OCI-LY7 (cell line): ENCODE results near the gene DKK2.

ENCODE experiments used
- EZH2phosphoT487 ChIP-seq: fragments of 200-600 bp; sonication (generic); IDR thresholded peaks from 2 replicates; pipeline ENCODE4 v1.6.1; 2018; ENCODE audit warnings: low read depth, borderline replicate concordance, mild to moderate bottlenecking, mixed run types, antibody characterized with exemption, low read length, moderate library complexity, mixed read lengths
- TF ChIP-seq, protein P1 (sequence below): fragments of 200-600 bp; sonication (generic); conservative IDR thresholded peaks from 2 replicates; pipeline ENCODE4 v1.5.1; 2014; ENCODE audit warnings: mild to moderate bottlenecking, antibody characterized with exemption, low read length, moderate library complexity, mixed read lengths

DNA sequence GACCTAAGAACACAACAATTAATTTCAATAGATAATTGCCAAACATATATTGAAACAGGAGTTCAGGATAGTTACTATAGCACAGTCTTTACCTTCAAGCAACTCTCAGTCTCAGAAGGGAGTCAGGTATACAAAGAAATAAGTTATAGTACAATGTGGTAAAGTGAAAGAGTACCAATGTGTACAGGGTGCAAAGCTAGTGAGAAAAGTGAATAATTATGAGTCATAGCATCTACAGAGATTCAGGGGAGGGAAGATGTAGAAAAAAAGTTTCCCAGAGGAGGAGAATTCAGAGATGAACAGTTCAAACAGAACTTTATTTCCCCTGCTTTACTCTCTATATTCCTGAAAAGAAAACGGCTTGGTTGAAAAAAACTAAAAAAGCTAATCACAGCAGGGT, 22.7 kb upstream of the DKK2 start:
- TF ChIP-seq, protein P1, sequence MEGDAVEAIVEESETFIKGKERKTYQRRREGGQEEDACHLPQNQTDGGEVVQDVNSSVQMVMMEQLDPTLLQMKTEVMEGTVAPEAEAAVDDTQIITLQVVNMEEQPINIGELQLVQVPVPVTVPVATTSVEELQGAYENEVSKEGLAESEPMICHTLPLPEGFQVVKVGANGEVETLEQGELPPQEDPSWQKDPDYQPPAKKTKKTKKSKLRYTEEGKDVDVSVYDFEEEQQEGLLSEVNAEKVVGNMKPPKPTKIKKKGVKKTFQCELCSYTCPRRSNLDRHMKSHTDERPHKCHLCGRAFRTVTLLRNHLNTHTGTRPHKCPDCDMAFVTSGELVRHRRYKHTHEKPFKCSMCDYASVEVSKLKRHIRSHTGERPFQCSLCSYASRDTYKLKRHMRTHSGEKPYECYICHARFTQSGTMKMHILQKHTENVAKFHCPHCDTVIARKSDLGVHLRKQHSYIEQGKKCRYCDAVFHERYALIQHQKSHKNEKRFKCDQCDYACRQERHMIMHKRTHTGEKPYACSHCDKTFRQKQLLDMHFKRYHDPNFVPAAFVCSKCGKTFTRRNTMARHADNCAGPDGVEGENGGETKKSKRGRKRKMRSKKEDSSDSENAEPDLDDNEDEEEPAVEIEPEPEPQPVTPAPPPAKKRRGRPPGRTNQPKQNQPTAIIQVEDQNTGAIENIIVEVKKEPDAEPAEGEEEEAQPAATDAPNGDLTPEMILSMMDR, result no peak
- no peak for TF ChIP-seq EZH2phosphoT487
